H7 (cell line): Measurements from ENCODE around the gene MEFV. TPM values are rescaled to one million over a fixed set of nuclear protein-coding genes. Genes with fewer than 3 reads are reported as not detected.

ENCODE experiments used
- total RNA-seq: library from RNA; depleted of rRNA; stranded (reverse); fragments of >200 nt; shearing (Covaris generic); gene quantifications from 2 replicates; pipeline ENCODE4 v1.2.3, GENCODE V29; 2014; rRNA removed

The MEFV gene
- total RNA-seq, 1 experiment from 2014 or later: 0.14 TPM

Other genes with a start within 250 kb of the MEFV start
- 0.21 and 0.48 TPM in 2 replicates for gene CLDN9, start 243.7 kb downstream of the MEFV start, total RNA-seq
- 426 and 528 TPM in 2 replicates for gene CLDN6, start 238.4 kb downstream of the MEFV start, total RNA-seq
- 144 and 171 TPM in 2 replicates for gene TNFRSF12A, start 236.3 kb downstream of the MEFV start, total RNA-seq
- 114 and 156 TPM in 2 replicates for gene HCFC1R1, start 232.7 kb downstream of the MEFV start, total RNA-seq
- 69.1 and 81.4 TPM in 2 replicates for gene THOC6, start 232.6 kb downstream of the MEFV start, total RNA-seq
- 0.69 and 2.0 TPM in 2 replicates for gene BICDL2, start 219.7 kb downstream of the MEFV start, total RNA-seq
- gene MMP25, start 210.1 kb downstream of the MEFV start, total RNA-seq: 18.4 and 18.7 TPM in 2 replicates
- 7.9 and 9.9 TPM in 2 replicates for gene IL32, start 191.0 kb downstream of the MEFV start, total RNA-seq
- gene ZSCAN10, start 157.3 kb downstream of the MEFV start, total RNA-seq: 217 and 238 TPM in 2 replicates
- 40.2 and 41.2 TPM in 2 replicates for gene ZNF205, start 144.0 kb downstream of the MEFV start, total RNA-seq
- 5.5 and 6.3 TPM in 2 replicates for gene ZNF213, start 121.6 kb downstream of the MEFV start, total RNA-seq
- not detected in 2 replicates for gene OR1F1, start 68.4 kb downstream of the MEFV start, total RNA-seq
- 9.1 and 13.1 TPM in 2 replicates for gene ZNF200, start 21.5 kb downstream of the MEFV start, total RNA-seq
- 32.4 and 47.5 TPM in 2 replicates for gene ZNF263, start 26.9 kb upstream of the MEFV start, total RNA-seq
- gene TIGD7, start 48.8 kb upstream of the MEFV start, total RNA-seq: 2.1 and 5.5 TPM in 2 replicates
- gene ZNF75A, start 48.9 kb upstream of the MEFV start, total RNA-seq: 12.1 and 14.9 TPM in 2 replicates
- gene OR2C1, start 99.3 kb upstream of the MEFV start, total RNA-seq: not detected in 2 replicates
- 19.5 and 19.9 TPM in 2 replicates for gene ZSCAN32, start 144.4 kb upstream of the MEFV start, total RNA-seq
- 11.6 and 12.4 TPM in 2 replicates for gene ZNF174, start 144.6 kb upstream of the MEFV start, total RNA-seq
- gene ZNF597, start 186.9 kb upstream of the MEFV start, total RNA-seq: 1.5 and 1.9 TPM in 2 replicates
- gene NAA60, start 187.0 kb upstream of the MEFV start, total RNA-seq: 11.0 and 12.6 TPM in 2 replicates
- not detected in 2 replicates for gene C16orf90, start 238.9 kb upstream of the MEFV start, total RNA-seq
- gene CLUAP1, start 244.4 kb upstream of the MEFV start, total RNA-seq: 8.5 and 11.9 TPM in 2 replicates